CD4-positive, alpha-beta T cell (primary cell): ENCODE data around the gene HID1. TPM values are rescaled to one million over a fixed set of nuclear protein-coding genes. Genes with fewer than 3 reads are reported as not detected.

Experiments
- ATAC-seq: fragments of 200-7000 bp; cut with Tn5 transposase; one replicate; pipeline ENCODE4 v1.10.0; 2022; ENCODE audit warnings: mild to moderate bottlenecking; ENCODE audit not compliant: poor library complexity
- CTCF ChIA-PET: fragments of 350-600 bp; sonication (Branson Sonifier 250); formaldehyde crosslinking; loops from one replicate; lab custom pipeline; 2021; ENCODE audit warnings: antibody characterized with exemption, inconsistent platforms; lab: Charles Lee
- POLR2A ChIA-PET: fragments of 350-600 bp; sonication (Branson Sonifier 250); formaldehyde crosslinking; loops from one replicate; lab custom pipeline; 2021; ENCODE audit warnings: antibody characterized with exemption, inconsistent platforms; lab: Charles Lee
- DNase-seq, 14 experiments: peaks; one replicate each; pipeline ENCODE4 v3.0.0-alpha.2; 2013 to 2020; ENCODE audit warnings: mixed read lengths in 2 of 14
- H3K27ac ChIP-seq, 2 donors: one replicate each; pipeline versions ENCODE4 v1.5.1 to v1.7.0; 2013; ENCODE audit warnings: low read length in 2 of 2, low read depth in 1 of 2, mild to moderate bottlenecking in 1 of 2
- H3K27me3 ChIP-seq, 2 experiments: 1 replicate in 1 of 2; 2 replicates in 1 of 2; pipeline versions ENCODE4 v1.6.1 to v1.7.0; 2013; ENCODE audit warnings: low read length in 2 of 2, control low read depth in 1 of 2, mild to moderate bottlenecking in 1 of 2, moderate library complexity in 1 of 2; ENCODE audit not compliant: insufficient read depth in 2 of 2, control insufficient read depth in 1 of 2
- H3K36me3 ChIP-seq: one replicate; pipeline ENCODE4 v1.6.1; 2013; ENCODE audit warnings: low read length, control low read depth; ENCODE audit not compliant: insufficient read depth
- H3K4me1 ChIP-seq: one replicate; pipeline ENCODE4 v1.6.1; 2013; ENCODE audit warnings: low read length, control low read depth; ENCODE audit not compliant: insufficient read depth
- H3K4me3 ChIP-seq: one replicate; pipeline ENCODE4 v1.5.1; 2013; ENCODE audit warnings: mild to moderate bottlenecking, low read length, moderate library complexity
- H3K9me3 ChIP-seq, 2 experiments: 1 replicate in 1 of 2; 2 replicates in 1 of 2; pipeline versions ENCODE4 v1.6.1 to v1.7.0; 2013; ENCODE audit warnings: low read length in 2 of 2, mild to moderate bottlenecking in 2 of 2, control low read depth in 1 of 2, moderate library complexity in 1 of 2; ENCODE audit not compliant: control insufficient read depth in 1 of 2, insufficient read depth in 1 of 2
- H3K27ac Mint-ChIP-seq: one replicate; pipeline ENCODE4 v1.8.0; 2020; ENCODE audit warnings: mixed read lengths
- H3K27me3 Mint-ChIP-seq: one replicate; pipeline ENCODE4 v1.8.0; 2021; ENCODE audit warnings: mixed read lengths
- H3K36me3 Mint-ChIP-seq: one replicate; pipeline ENCODE4 v1.8.0; 2021; ENCODE audit warnings: low read depth, mixed read lengths
- H3K4me1 Mint-ChIP-seq: one replicate; pipeline ENCODE4 v1.8.0; 2021; ENCODE audit warnings: low read depth, mixed read lengths
- H3K4me3 Mint-ChIP-seq: one replicate; pipeline ENCODE4 v1.8.0; 2020; ENCODE audit warnings: mild to moderate bottlenecking, mixed read lengths
- H3K9me3 Mint-ChIP-seq: one replicate; pipeline ENCODE4 v1.8.0; 2020; ENCODE audit warnings: mixed read lengths
- intact Hi-C, 2 experiments: fragments of 100-400 bp; cut with DNase I in 1 of 2; cut with micrococcal nuclease in 1 of 2; formaldehyde crosslinking; loops; one replicate each; pipeline versions ENCODE4 v1.15.1 to v1.9.0; 2023 to 2025; cut with DNase I, micrococcal nuclease
- total RNA-seq, 174 experiments: library from RNA in 2 of 174; stranded (reverse) in 2 of 174; gene quantifications; one replicate each; pipeline ENCODE4 v1.2.3 and lab custom pipeline; 2021 to 2026
- TF ChIP-seq, protein P1 (sequence below): fragments of 200-600 bp; IDR thresholded peaks from one replicate; pipeline ENCODE4 v1.8.0; 2022; ENCODE audit warnings: antibody characterized with exemption, mild to moderate bottlenecking

HID1 gene
- total RNA-seq, 2 experiments from 2014 or later = 31.8 to 31.9 TPM

DNA sequence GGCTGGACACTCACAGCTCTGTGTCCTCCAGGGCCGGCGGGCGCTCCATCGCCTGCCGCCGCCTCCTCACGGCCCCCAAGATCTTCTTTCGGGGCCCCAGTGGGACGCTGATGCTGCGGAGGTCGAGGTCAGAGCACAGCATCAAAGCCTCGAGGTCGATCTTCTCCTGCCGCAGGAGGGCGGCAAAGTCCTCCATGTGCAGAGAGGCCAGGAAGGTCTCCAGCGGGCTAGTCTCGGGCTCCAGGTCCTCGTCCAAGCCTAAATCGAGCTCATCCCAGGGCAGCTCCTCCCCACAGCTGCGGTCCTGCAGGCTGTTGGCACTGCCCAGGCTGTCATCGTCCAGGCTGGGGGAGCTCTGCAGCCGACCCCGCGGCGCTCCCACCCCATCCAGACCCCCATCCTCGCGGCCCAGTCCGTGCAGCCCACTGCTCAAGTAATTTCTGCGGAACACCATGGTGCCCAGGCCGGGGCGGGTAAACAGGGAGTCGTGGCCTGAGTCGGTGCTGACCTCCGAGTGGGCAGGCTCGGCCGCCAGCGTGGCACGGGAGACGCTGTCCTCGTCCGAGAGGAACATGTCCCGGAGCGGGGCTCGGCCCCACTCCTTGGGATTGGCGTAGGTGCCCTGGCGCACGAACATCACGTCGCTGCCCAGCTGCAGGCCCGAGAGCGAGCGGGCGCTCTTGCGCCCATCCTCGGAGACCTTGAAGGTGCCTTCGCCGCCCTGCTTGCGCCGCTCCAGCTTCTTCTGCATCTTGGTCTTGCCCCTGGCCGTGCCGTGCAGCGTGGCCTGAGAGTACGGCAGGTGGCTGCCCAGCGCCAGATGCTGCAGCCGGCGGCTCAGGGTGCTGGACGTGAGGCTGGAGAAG, 52.9 kb downstream of the HID1 start:
- no peak overlapping the region for H3K4me3 Mint-ChIP-seq
- peaks cover 29 to 37% of the 10 kb centered on the region in 2 experiments for H3K27me3 ChIP-seq
- TF ChIP-seq, protein P1, sequence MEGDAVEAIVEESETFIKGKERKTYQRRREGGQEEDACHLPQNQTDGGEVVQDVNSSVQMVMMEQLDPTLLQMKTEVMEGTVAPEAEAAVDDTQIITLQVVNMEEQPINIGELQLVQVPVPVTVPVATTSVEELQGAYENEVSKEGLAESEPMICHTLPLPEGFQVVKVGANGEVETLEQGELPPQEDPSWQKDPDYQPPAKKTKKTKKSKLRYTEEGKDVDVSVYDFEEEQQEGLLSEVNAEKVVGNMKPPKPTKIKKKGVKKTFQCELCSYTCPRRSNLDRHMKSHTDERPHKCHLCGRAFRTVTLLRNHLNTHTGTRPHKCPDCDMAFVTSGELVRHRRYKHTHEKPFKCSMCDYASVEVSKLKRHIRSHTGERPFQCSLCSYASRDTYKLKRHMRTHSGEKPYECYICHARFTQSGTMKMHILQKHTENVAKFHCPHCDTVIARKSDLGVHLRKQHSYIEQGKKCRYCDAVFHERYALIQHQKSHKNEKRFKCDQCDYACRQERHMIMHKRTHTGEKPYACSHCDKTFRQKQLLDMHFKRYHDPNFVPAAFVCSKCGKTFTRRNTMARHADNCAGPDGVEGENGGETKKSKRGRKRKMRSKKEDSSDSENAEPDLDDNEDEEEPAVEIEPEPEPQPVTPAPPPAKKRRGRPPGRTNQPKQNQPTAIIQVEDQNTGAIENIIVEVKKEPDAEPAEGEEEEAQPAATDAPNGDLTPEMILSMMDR = no peak
- H3K36me3 ChIP-seq = no peaks in the 10 kb centered on the region
- intact Hi-C loops = loop anchor here in 1 of 2 experiments (5.0 kb wide), 1 partner anchor 493 kb away; no protein-coding TSS in a partner anchor
- ChIA-PET POLR2A (no interaction called here), CTCF (interaction anchor here (0.6 kb wide), 1 partner anchor 38 kb away, joined by 3 read pairs; no protein-coding TSS in a partner anchor)
- no peaks in the 10 kb centered on the region for H3K9me3 Mint-ChIP-seq
- H3K4me1 ChIP-seq = peaks cover 29% of the 10 kb centered on the region
- ATAC-seq (no peak), DNase-seq (peak in 1 of 14 experiments; percentile 21)
- peaks cover 0 to 13% of the 10 kb centered on the region in 2 experiments for H3K9me3 ChIP-seq
- H3K27me3 Mint-ChIP-seq = peaks cover 52% of the 10 kb centered on the region
- no peaks in the 10 kb centered on the region for H3K36me3 Mint-ChIP-seq
- no peak overlapping the region for H3K27ac ChIP-seq
- peaks cover 12% of the 10 kb centered on the region for H3K4me1 Mint-ChIP-seq
- no peak overlapping the region for H3K4me3 ChIP-seq
- no peak overlapping the region for H3K27ac Mint-ChIP-seq

DNA sequence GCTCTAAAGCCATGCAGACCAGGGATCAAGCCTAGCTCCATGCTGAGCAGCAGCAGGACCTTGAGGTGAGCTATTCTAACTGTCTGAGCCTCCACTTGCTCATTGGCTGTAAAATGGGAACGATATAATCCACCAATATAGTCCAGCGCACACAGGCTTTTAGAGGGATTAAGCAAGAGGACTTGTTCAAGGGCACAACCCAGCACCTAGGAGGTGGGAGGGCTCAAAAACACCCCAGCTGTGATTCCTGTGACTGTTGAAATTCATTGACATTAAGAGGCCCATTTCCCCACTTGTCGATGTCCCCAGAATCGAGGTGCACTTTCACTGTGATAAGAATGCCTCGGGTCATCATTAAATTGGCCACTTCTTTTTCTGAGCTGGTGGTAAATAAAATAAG, 53.7 kb downstream of the HID1 start:
- intact Hi-C loops = no loop called here
- peaks cover 7% of the 10 kb centered on the region for H3K4me1 Mint-ChIP-seq
- no peak overlapping the region for H3K27ac Mint-ChIP-seq
- H3K27ac ChIP-seq = no peak overlapping the region
- ChIA-PET CTCF (interaction anchor here (0.6 kb wide), 1 partner anchor 39 kb away, joined by 3 read pairs; no protein-coding TSS in a partner anchor), POLR2A (no interaction called here)
- TF ChIP-seq, protein P1 = no peak
- H3K4me3 Mint-ChIP-seq = no peak overlapping the region
- H3K9me3 ChIP-seq = peaks cover 0 to 5% of the 10 kb centered on the region in 2 experiments
- H3K27me3 Mint-ChIP-seq = peaks cover 48% of the 10 kb centered on the region
- H3K36me3 ChIP-seq = no peaks in the 10 kb centered on the region
- no peaks in the 10 kb centered on the region for H3K36me3 Mint-ChIP-seq
- ATAC-seq = no peak
- no peak for DNase-seq
- H3K4me1 ChIP-seq = peaks cover 21% of the 10 kb centered on the region
- H3K27me3 ChIP-seq = peaks cover 22 to 29% of the 10 kb centered on the region in 2 experiments
- H3K9me3 Mint-ChIP-seq = no peaks in the 10 kb centered on the region
- H3K4me3 ChIP-seq = no peak overlapping the region

- TF ChIP-seq, protein P1 = no peak
- ChIA-PET CTCF (no interaction called here), POLR2A (no interaction called here)
- no peak overlapping the region for H3K27ac Mint-ChIP-seq
- DNase-seq (peak in 2 of 14 experiments; percentile 22 to 38), ATAC-seq (no peak)
- no peak overlapping the region for H3K4me3 ChIP-seq
- no peaks in the 10 kb centered on the region for H3K9me3 Mint-ChIP-seq
- H3K4me1 ChIP-seq = peaks cover 6% of the 10 kb centered on the region
- H3K4me3 Mint-ChIP-seq = no peak overlapping the region
- intact Hi-C loops = no loop called here
- peaks cover 0 to 2% of the 10 kb centered on the region in 2 experiments for H3K9me3 ChIP-seq
- no peaks in the 10 kb centered on the region for H3K36me3 Mint-ChIP-seq
- peaks cover 39% of the 10 kb centered on the region for H3K27me3 Mint-ChIP-seq
- peaks cover 15 to 16% of the 10 kb centered on the region in 2 experiments for H3K27me3 ChIP-seq
- peaks cover 2% of the 10 kb centered on the region for H3K4me1 Mint-ChIP-seq
- H3K36me3 ChIP-seq = no peaks in the 10 kb centered on the region
- H3K27ac ChIP-seq = no peak overlapping the region
Observed at GRCh38 chr17:74917430-74917829, 55.1 kb downstream of the HID1 start.
